HG03039 (cell line): ENCODE measurements around the gene NDST3.
"Not testable (repeated sequence)": the region's sequence is repeated elsewhere in the genome, so short reads cannot be mapped to it uniquely, and the experiment has no call there.

ENCODE experiments used
- ATAC-seq: cut with Tn5 transposase; IDR thresholded peaks from one replicate; pipeline ENCODE4 v1.9.1; 2021; ENCODE audit warnings: mild to moderate bottlenecking, moderate library complexity; ENCODE audit not compliant: unreplicated experiment

Gene NDST3

DNA sequence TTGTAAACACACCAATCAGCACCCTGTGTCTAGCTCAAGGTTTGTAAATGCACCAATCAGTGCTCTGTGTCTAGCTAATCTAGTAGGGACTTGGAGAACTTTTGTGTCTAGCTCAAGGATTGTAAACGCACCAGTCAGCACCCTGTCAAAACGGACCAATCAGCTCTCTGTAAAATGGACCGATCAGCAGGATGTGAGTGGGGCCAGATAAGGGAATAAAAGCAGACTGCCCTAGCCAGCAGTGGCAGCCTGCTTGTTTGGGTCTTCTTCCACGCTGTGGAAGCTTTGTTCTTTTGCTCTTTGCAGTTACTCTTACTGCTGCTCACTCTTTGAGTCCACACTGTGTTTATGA lies 231.8 kb downstream of the NDST3 start:
- ATAC-seq, result not testable (repeated sequence)

- no peak for ATAC-seq
These were observed 234.5 kb downstream of the NDST3 start for GRCh38 chr4:118268780-118269179.

DNA sequence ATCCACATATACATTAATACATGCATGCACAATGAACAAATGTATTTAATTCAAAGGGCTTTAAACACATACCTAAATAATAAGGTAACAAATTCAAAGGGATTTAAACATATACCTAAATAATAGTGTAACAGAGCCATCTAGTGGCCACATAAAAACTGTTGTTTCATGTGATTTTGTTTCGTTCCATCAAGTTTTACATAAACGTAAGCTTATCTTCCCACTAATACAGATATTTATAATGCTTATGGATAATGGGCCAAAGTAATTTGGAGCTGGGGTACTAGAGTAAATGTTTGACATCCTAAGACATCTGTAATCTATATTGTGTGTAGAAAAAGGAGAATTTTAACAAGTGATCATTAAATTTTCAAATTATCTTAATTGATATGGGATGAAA lies 236.2 kb downstream of the NDST3 start:
- ATAC-seq, result no peak

DNA sequence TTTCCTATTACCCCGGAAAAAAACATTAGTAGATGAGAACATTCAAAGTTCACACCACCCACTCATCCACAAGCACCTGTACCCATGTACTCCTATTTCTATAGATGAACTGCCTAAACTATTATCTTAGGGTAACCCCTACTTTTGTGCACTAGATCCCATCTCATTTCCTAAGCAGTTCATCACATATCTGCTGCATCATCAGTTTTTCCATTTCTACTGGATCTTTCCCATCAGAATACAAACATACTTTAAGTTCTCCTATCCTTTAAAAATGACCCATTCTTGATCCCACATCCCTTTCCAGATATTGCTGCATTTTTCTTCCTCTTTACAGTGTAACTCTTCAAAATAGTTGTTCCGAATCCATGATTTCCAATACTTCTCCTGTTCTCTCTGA lies 237.5 kb downstream of the NDST3 start:
- no peak for ATAC-seq

DNA sequence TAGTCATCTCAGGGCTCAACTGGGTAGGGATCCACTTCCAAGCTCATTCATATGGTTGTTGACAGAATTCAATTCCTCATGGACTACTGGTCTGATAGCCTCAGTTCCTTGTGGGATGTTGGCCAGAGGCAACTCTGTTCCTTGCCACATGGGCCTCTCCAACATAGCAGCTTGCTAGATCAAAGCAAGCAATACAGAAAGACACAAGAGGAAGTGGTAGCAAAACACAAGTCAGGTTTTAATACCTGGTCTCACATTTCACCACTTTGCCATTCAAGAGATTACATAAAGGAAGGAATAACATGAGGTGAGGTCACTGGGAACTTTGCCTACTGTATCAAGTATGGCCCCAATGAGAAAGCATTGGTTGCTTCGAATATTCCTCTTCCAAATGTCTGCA lies 239.4 kb downstream of the NDST3 start:
- ATAC-seq, result no peak

DNA sequence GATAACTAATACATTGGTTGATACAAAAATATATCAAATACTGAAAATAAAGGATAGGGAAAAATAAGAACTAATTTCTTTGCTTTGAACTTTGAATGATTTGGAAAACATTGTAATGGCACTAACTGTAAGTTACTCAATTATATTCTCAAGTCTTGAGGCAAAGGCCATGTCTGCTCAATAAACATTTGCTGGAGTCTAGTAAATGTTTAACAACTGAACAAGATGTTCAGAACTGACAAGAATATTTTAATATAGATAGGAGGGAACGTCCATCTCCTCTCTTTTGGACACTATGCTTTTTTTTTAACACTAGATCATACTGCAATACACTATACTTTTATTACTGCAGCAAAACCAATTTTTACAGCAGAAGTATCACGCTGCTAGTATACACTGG lies 242.3 kb downstream of the NDST3 start:
- no peak for ATAC-seq

- no peak for ATAC-seq
These were observed 243.0 kb downstream of the NDST3 start for GRCh38 chr4:118277243-118277642.

- ATAC-seq, result peak; percentile 80
These were observed 244.4 kb downstream of the NDST3 start for GRCh38 chr4:118278473-118279274.

DNA sequence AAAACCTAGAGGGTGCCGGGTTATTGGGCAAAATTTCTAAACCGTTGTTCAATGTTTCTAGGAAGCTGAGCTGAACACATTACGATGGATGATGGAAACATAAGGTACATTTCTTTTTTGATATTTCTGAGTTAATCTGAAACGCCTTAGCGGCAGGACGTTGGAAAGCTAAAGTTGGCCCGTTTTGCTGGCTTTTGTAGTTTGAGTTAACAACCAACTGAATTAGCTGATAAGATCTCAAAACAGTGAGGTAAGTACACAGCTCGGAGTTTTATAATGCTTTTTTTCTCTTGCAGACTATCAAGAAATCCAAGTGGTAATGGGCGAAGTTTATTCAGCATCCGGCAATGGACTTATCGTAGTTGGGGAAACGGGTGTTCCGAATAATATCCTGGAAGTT lies 245.0 kb downstream of the NDST3 start:
- no peak for ATAC-seq

DNA sequence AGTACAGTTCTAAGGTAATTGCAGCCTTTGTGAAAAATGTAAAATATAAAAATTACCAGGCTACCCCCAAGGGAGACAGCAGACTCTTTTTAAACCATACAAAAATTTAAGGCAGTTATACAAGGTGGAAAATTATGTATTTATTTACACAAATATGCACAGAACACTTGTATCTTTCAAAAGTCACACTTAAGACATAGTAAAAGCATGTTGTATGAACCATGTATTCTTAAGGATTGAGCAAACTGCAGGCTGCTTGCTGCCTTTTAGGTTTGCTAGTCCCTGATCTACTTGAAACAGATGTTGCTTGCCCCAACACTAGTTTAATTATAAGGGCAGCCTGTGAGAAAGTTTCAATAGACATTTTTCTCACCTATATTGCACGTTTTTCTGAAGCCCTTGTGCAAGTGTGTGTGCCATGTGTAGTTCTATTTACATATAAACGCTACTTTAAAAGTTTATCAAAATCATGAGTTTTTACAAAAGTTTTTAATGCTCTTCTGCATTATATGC lies 245.7 kb downstream of the NDST3 start:
- no peak for ATAC-seq

- peak; percentile 19 for ATAC-seq
These were observed 246.4 kb downstream of the NDST3 start for GRCh38 chr4:118280501-118281218.

- no peak for ATAC-seq
These were observed 247.5 kb downstream of the NDST3 start for GRCh38 chr4:118281611-118282442.

DNA sequence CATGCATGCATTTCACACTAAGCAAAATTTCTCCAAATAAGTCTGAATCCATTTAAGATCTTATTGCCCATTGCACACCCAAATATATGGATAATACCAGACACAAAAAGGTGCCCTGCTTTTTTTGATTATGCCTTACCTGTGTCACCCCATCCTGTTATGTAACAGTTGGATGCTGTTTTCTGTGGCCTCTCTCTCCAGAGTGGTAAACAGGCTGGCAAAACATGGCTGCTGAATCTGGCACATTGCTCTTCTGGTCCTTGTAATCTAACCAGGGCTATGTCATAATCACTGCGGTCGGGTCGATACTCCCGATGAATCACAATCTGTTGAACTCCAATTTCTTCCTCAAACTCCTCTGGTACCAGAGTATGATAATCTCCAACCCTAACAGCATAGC lies 248.4 kb downstream of the NDST3 start:
- no peak for ATAC-seq

DNA sequence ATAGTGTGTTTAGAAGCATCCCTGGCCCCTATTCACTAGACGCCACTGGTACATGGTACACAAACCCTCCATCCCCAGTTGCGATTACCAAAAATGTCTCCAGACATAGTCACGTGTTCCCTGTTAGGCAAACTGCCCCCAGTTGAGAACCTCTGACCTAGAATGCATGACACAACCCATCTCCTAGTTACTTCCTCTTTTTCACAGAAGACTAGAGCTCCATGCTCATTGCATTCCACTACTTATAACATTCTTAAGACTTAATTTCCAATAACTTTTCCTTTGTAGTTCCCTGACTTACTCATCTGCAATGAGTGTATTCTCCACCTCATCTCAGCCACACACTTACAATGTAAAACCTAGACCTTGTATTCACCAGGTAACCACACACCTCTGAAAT lies 249.9 kb downstream of the NDST3 start:
- ATAC-seq, result peak; percentile 58

DNA sequence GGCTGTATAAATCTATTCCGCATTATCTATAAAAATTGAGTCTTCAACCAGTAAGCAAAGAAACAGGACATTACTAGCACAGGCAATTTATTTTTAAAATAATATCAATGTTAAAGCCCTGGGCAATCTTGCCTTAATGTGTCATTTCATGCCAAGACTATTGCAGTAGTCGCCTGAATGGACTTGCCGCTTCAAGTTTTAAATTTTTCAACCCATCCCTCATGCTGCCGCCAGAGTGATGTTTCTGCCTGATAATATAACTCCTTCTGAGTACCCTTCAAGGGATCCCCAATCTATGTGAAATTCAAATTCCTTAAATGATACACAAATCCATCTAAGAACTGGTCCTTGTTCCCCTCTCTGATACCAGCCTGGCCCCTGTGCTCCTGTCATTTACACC lies 251.6 kb downstream of the NDST3 start:
- no peak for ATAC-seq

DNA sequence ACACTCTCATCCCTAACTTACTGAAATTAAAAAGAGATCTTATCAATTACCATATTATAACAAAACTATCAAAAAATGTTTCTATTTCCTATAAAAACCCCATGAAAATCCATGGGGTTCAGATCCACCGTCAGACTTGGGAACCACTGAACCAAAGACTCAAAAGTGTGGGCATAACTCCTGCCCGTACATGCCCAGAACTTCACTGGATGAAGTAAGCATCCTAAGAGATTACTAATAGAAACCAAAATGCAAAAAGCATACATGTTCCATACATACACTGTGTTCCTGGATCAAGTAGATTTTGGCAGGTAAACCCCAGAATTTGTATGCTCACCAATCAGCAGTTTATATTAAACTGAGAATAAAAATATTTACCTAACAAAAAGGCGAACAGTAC lies 252.4 kb downstream of the NDST3 start:
- ATAC-seq, result no peak

- ATAC-seq, result no peak
These were observed 253.6 kb downstream of the NDST3 start for GRCh38 chr4:118287711-118288451.

DNA sequence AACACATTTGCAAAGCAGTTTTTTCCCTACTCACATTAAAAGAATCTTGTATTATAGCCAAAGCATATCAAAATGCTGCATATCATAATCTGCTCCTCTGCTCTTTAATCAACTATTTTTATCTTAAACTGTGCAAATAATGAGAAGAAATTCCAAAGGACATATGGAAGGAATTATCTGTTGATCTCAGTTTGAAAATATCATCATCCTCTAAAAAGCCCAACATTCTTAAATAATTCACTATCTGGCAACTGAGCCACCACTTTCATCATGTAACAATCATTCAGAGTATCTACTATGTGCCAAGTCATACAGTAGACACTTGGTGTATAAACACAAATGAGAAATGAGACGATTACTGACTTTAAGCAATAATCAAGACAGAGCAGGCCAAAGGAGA lies 255.5 kb downstream of the NDST3 start:
- no peak for ATAC-seq

DNA sequence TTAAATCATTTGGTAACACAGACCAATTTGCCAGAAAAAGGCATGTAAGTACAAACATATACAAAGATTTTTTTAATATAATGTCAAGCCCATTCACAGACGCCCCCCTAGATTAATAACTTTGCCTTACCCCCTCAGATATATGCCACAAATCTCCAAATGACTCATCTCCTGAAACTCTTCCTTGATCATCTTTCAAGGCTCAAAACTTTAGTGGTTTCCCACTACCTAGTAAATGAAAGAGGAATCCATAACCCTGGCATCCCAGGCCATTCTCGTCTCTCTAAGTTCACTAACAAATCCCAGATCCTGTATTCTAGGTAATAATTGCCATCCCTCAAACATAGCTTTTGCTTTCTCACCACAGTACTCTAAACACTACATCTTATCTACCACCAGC lies 256.7 kb downstream of the NDST3 start:
- ATAC-seq, result no peak

DNA sequence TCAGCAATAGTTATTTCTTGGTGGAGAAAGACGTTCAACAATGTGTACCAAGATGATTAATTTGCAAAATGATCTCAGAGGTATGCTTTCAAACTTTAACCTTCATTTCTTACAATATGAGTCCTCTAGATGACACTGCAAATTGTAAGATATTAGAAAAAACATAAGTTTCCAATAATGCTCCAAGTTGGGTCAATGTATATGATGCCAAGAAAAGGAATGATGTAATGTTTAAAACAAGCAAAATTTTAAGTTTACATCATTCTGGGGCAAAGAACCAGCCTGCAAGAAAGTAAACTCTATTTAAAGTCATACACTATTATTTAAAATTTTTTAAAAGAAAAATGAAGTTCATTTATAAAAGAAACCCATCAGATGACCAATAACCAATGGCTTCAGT lies 262.4 kb downstream of the NDST3 start:
- no peak for ATAC-seq

DNA sequence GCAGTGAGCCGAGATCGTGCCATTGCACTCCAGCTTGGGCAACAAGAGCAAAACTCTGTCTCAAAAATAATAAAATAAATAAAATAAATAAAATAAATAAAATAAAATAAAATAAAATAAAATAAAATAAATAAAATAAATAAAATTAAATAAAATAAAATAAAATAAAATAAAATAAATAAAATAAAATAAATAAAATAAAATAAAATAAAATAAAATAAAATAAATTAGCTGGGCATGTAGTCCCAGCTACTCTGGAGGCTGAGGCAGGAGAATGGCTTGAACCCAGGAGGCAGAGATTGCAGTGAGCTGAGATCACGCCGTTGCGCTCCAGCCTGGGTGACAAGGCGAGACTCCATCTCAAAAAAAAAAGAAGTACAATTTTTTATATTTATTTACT lies 265.3 kb downstream of the NDST3 start:
- ATAC-seq, result not testable (repeated sequence)
